Measurements from ENCODE around the gene ADAMTS7. TPM values are rescaled to one million over a fixed set of nuclear protein-coding genes. Genes with fewer than 3 reads are reported as not detected.

The ADAMTS7 gene
- total and polyA plus RNA-seq, 2 donors (not counting 3 experiments of a cell fraction or from before 2014, with no cell fraction given): 49.6 to 64.7 TPM

- Histone ChIP-seq H3K27ac (ENCODE audit: insufficient read depth, low read depth, low read length) (no peak overlapping the region), H3K4me1 (ENCODE audit: control insufficient read depth, extremely low read depth, insufficient read depth, low read length) (peaks cover 14% of the 10 kb centered on the region), H3K27me3 (ENCODE audit: control insufficient read depth in 2 of 2, insufficient read depth in 2 of 2, low read length in 2 of 2) (no peaks in the 10 kb centered on the region), H2AFZ (ENCODE audit: low read depth, low read length) (peak overlapping the region; percentile 79), H3K9me1 (replicated peaks; ENCODE audit: control insufficient read depth, extremely low read depth, insufficient read depth, low read length) (no peaks in the 10 kb centered on the region), H3K4me3 (replicated peaks in 1 of 3; ENCODE audit: insufficient read depth in 1 of 3, low read depth in 1 of 3, low read length in 3 of 3) (peak overlapping the region; percentile 69 to 94 (median 72)), H4K20me1 (replicated peaks; ENCODE audit: control insufficient read depth, extremely low read depth, insufficient read depth, low read length) (peaks cover 2% of the 10 kb centered on the region), H3K36me3 (ENCODE audit: control insufficient read depth in 2 of 2, extremely low read depth in 1 of 2, insufficient read depth in 2 of 2, low read length in 2 of 2) (peaks cover 0 to 2% of the 10 kb centered on the region in 2 experiments), H3K9ac (replicated peaks; ENCODE audit: extremely low read depth, insufficient read depth, low read length) (peak overlapping the region; percentile 74), H3K4me2 (ENCODE audit: insufficient read depth, low read length) (peak overlapping the region; percentile 75), H3K79me2 (ENCODE audit: control insufficient read depth, insufficient read depth, low read length) (peaks cover 19% of the 10 kb centered on the region), H3K9me3 (replicated peaks; ENCODE audit: control insufficient read depth, insufficient read depth, low read length) (no peaks in the 10 kb centered on the region)
- dilution Hi-C loops (cut with MboI; ENCODE audit: extremely low pct_ligation_motif_present, low sequenced_read_pairs): no loop called here
- ChIA-PET POLR2A (no interaction called here), CTCF (interaction anchor here (1.2 to 2.6 kb wide), 9 partner anchors 10 to 169 kb away, joined by 3 to 13 read pairs (median 6); no protein-coding TSS in a partner anchor)
- no TSS peak for BruUV-seq (replicated peaks)
- TF ChIP-seq MYC (IDR thresholded peaks at IDR 0.05; ENCODE audit: low read depth, low read length): no peak
- TF ChIP-seq FOS (IDR thresholded peaks at IDR 0.05; ENCODE audit: borderline replicate concordance, insufficient read depth, low read length): no peak
- TF ChIP-seq POLR2A (IDR thresholded peaks at IDR 0.05; ENCODE audit: low read depth, low read length): no peak
- TF ChIP-seq, protein P1, sequence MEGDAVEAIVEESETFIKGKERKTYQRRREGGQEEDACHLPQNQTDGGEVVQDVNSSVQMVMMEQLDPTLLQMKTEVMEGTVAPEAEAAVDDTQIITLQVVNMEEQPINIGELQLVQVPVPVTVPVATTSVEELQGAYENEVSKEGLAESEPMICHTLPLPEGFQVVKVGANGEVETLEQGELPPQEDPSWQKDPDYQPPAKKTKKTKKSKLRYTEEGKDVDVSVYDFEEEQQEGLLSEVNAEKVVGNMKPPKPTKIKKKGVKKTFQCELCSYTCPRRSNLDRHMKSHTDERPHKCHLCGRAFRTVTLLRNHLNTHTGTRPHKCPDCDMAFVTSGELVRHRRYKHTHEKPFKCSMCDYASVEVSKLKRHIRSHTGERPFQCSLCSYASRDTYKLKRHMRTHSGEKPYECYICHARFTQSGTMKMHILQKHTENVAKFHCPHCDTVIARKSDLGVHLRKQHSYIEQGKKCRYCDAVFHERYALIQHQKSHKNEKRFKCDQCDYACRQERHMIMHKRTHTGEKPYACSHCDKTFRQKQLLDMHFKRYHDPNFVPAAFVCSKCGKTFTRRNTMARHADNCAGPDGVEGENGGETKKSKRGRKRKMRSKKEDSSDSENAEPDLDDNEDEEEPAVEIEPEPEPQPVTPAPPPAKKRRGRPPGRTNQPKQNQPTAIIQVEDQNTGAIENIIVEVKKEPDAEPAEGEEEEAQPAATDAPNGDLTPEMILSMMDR (IDR thresholded peaks at IDR 0.05; ENCODE audit: extremely low read depth in 1 of 2, insufficient read depth in 1 of 2, low read depth in 1 of 2, low read length in 2 of 2): no peak
- TF ChIP-seq JUN (IDR thresholded peaks at IDR 0.05; ENCODE audit: borderline replicate concordance, insufficient read depth, insufficient read length, low read depth): no peak
- TF ChIP-seq EZH2 (IDR thresholded peaks at IDR 0.05; ENCODE audit: borderline replicate concordance, low read depth, low read length, severe bottlenecking): no peak
- TF ChIP-seq POLR2AphosphoS5 (IDR thresholded peaks at IDR 0.05; ENCODE audit: insufficient read depth, low read depth, low read length): no peak
- TF ChIP-seq GATA2 (IDR thresholded peaks at IDR 0.05; ENCODE audit: insufficient read depth, insufficient read length, low read depth, low read length): no peak
- TF ChIP-seq, protein P2, sequence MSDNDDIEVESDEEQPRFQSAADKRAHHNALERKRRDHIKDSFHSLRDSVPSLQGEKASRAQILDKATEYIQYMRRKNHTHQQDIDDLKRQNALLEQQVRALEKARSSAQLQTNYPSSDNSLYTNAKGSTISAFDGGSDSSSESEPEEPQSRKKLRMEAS (IDR thresholded peaks at IDR 0.05; ENCODE audit: insufficient read depth, insufficient read length): no peak
- FAIRE-seq (no peak), DNase-seq (ENCODE audit: low read depth, low spot score) (no peak)
- intact Hi-C loops (cut with micrococcal nuclease): loop anchor here (1.0 kb wide), 1 partner anchor 49 kb away; no protein-coding TSS in a partner anchor
These were observed 1.3 kb downstream of the ADAMTS7 start for GRCh38 chr15:78810003-78810361.

Data from endothelial cell of umbilical vein (primary cell).